WTC11 (cell line): ENCODE measurements around the gene HS1BP3. TPM values are rescaled to one million over a fixed set of nuclear protein-coding genes. Genes with fewer than 3 reads are reported as not detected.

Experiments
- ATAC-seq: fragments of 200-7000 bp; cut with Tn5 transposase; 2 replicates; pipeline ENCODE4 v1.10.0; 2021; ENCODE audit warnings: mild to moderate bottlenecking, moderate library complexity
- CTCF ChIA-PET: fragments of 300-600 bp; sonication (Branson Sonifier 250); formaldehyde crosslinking; loops from one replicate; lab custom pipeline; 2021; ENCODE audit warnings: antibody characterized with exemption; lab: Charles Lee
- POLR2A ChIA-PET: fragments of 350-600 bp; sonication (Branson Sonifier 250); formaldehyde crosslinking; loops from one replicate; lab custom pipeline; 2021; ENCODE audit warnings: antibody characterized with exemption; lab: Charles Lee
- DNase-seq: peaks from one replicate; pipeline ENCODE4 v3.0.0; 2021; ENCODE audit warnings: low spot score
- H3K27ac Mint-ChIP-seq: 2 replicates; pipeline ENCODE4 v1.8.0; 2021; ENCODE audit warnings: mixed read lengths
- H3K27me3 Mint-ChIP-seq: 2 replicates; pipeline ENCODE4 v1.8.0; 2021; ENCODE audit warnings: low read depth, mild to moderate bottlenecking, moderate library complexity, mixed read lengths
- H3K36me3 Mint-ChIP-seq: 2 replicates; pipeline ENCODE4 v1.8.0; 2021; ENCODE audit warnings: mixed read lengths
- H3K4me1 Mint-ChIP-seq: 2 replicates; pipeline ENCODE4 v1.8.0; 2022; ENCODE audit warnings: mixed read lengths
- H3K4me3 Mint-ChIP-seq: 2 replicates; pipeline ENCODE4 v1.8.0; 2021; ENCODE audit warnings: mild to moderate bottlenecking, moderate library complexity, mixed read lengths
- H3K9me3 Mint-ChIP-seq: 2 replicates; pipeline ENCODE4 v1.8.0; 2021; ENCODE audit warnings: mixed read lengths
- ATF1 ChIP-seq: sonication (generic); formaldehyde crosslinking; IDR thresholded peaks from 2 replicates; pipeline ENCODE4 v1.8.1; 2023; ENCODE audit warnings: mild to moderate bottlenecking, moderate library complexity, missing genetic modification reagents
- CREB1 ChIP-seq: sonication (generic); formaldehyde crosslinking; IDR thresholded peaks from 2 replicates; pipeline ENCODE4 v1.8.0; 2023; ENCODE audit warnings: mild to moderate bottlenecking, missing genetic modification reagents
- FOXP1 ChIP-seq: sonication (generic); formaldehyde crosslinking; IDR thresholded peaks from 2 replicates; pipeline ENCODE4 v1.8.0; 2022; ENCODE audit warnings: missing genetic modification reagents, mild to moderate bottlenecking, moderate library complexity, borderline replicate concordance
- GABPB1 ChIP-seq: sonication (generic); formaldehyde crosslinking; IDR thresholded peaks from 2 replicates; pipeline ENCODE4 v1.8.1; 2023; ENCODE audit warnings: mild to moderate bottlenecking, missing genetic modification reagents
- KAT7 ChIP-seq: sonication (generic); formaldehyde crosslinking; IDR thresholded peaks from 2 replicates; pipeline ENCODE4 v1.8.1; 2023; ENCODE audit warnings: missing genetic modification reagents, mild to moderate bottlenecking, borderline replicate concordance
- OVOL2 ChIP-seq: fragments of 250-450 bp; sonication (Bioruptor Pico); IDR thresholded peaks from 2 replicates; pipeline ENCODE4 v1.9.0; 2021; ENCODE audit warnings: mild to moderate bottlenecking, borderline replicate concordance
- PRDM15 ChIP-seq: sonication (generic); formaldehyde crosslinking; IDR thresholded peaks from 2 replicates; pipeline ENCODE4 v1.8.0; 2022; ENCODE audit warnings: missing genetic modification reagents
- SMAD4 ChIP-seq: sonication (generic); formaldehyde crosslinking; IDR thresholded peaks from 2 replicates; pipeline ENCODE4 v1.8.0; 2022; ENCODE audit warnings: mild to moderate bottlenecking, missing genetic modification reagents
- SP1 ChIP-seq: sonication (generic); formaldehyde crosslinking; conservative IDR thresholded peaks from 2 replicates; pipeline ENCODE4 v1.8.1; 2022; ENCODE audit warnings: missing genetic modification reagents
- TCF7 ChIP-seq: sonication (generic); formaldehyde crosslinking; IDR thresholded peaks from 2 replicates; pipeline ENCODE4 v1.8.0; 2022; ENCODE audit warnings: mild to moderate bottlenecking, low read depth, missing genetic modification reagents, moderate library complexity
- ZNF219 ChIP-seq: sonication (generic); formaldehyde crosslinking; IDR thresholded peaks from 2 replicates; pipeline ENCODE4 v1.8.0; 2023; ENCODE audit warnings: missing genetic modification reagents, mild to moderate bottlenecking, borderline replicate concordance
- ZNF263 ChIP-seq: sonication (generic); formaldehyde crosslinking; IDR thresholded peaks from 2 replicates; pipeline ENCODE4 v1.8.1; 2022; ENCODE audit warnings: low read depth, mild to moderate bottlenecking, moderate library complexity, missing genetic modification reagents
- total RNA-seq: library from RNA; stranded (reverse); gene quantifications from 3 replicates; pipeline ENCODE4 v1.2.3, GENCODE V29; 2021

The HS1BP3 gene
- total RNA-seq, 1 experiment from 2014 or later, result 17.9 TPM

GRCh38 chr2:20596973-20597859 lies 53.7 kb downstream of the HS1BP3 start:
- H3K27ac Mint-ChIP-seq, result no peak overlapping the region
- no peaks in the 10 kb centered on the region for H3K27me3 Mint-ChIP-seq
- no peak overlapping the region for H3K4me3 Mint-ChIP-seq
- no peaks in the 10 kb centered on the region for H3K9me3 Mint-ChIP-seq
- ATAC-seq (no peak), DNase-seq (peak; percentile 3)
- no peaks in the 10 kb centered on the region for H3K36me3 Mint-ChIP-seq
- POLR2A ChIA-PET, result interaction anchor here (2.4 kb wide), 1 partner anchor 150 kb away, joined by 10 read pairs; the partner anchor contains the start of gene RHOB
- CTCF ChIA-PET, result interaction anchor here (0.9 to 2.8 kb wide), 6 partner anchors 20 to 155 kb away, joined by 3 to 10 read pairs (median 4); partner anchors contain the start of gene RHOB
- TF ChIP-seq GABPB1 (CRISPR knock-in tag) (peak; percentile 87), CREB1 (CRISPR knock-in tag) (no peak)
- H3K4me1 Mint-ChIP-seq, result peaks cover 18% of the 10 kb centered on the region

- no peaks in the 10 kb centered on the region for H3K27me3 Mint-ChIP-seq
- ChIA-PET POLR2A (interaction anchor here (2.4 kb wide), 1 partner anchor 149 kb away, joined by 10 read pairs; the partner anchor contains the start of gene RHOB), CTCF (interaction anchor here (0.9 to 2.8 kb wide), 5 partner anchors 21 to 154 kb away, joined by 3 to 10 read pairs (median 5); no protein-coding TSS in a partner anchor)
- TF ChIP-seq ATF1 (CRISPR knock-in tag) (no peak), SMAD4 (CRISPR knock-in tag) (no peak), FOXP1 (CRISPR knock-in tag) (no peak), ZNF219 (CRISPR knock-in tag) (no peak)
- peak overlapping the region; percentile 79; the same call in 1 of the 2 replicates for H3K27ac Mint-ChIP-seq
- no peaks in the 10 kb centered on the region for H3K9me3 Mint-ChIP-seq
- ATAC-seq (no peak), DNase-seq (peak; percentile 0)
- peaks cover 18% of the 10 kb centered on the region for H3K4me1 Mint-ChIP-seq
- H3K4me3 Mint-ChIP-seq, result no peak overlapping the region
- no peaks in the 10 kb centered on the region for H3K36me3 Mint-ChIP-seq
Measured at GRCh38 chr2:20596193-20596972, 54.5 kb downstream of the HS1BP3 start.

- H3K4me1 Mint-ChIP-seq, result peaks cover 18% of the 10 kb centered on the region
- H3K27ac Mint-ChIP-seq, result peak overlapping the region; percentile 79; the same call in 1 of the 2 replicates
- CTCF ChIA-PET, result interaction anchor here (0.7 to 2.8 kb wide), 8 partner anchors 22 to 171 kb away, joined by 3 to 10 read pairs (median 4); no protein-coding TSS in a partner anchor
- POLR2A ChIA-PET, result interaction anchor here (2.4 kb wide), 1 partner anchor 149 kb away, joined by 10 read pairs; the partner anchor contains the start of gene RHOB
- ATAC-seq, result peak; percentile 62
- H3K36me3 Mint-ChIP-seq, result no peaks in the 10 kb centered on the region
- TF ChIP-seq SP1 (CRISPR knock-in tag), result no peak
- no peak for TF ChIP-seq ZNF263
- peak; percentile 98 for TF ChIP-seq GABPB1 (CRISPR knock-in tag)
- no peak for TF ChIP-seq TCF7 (CRISPR knock-in tag)
- no peak for TF ChIP-seq FOXP1 (CRISPR knock-in tag)
- TF ChIP-seq KAT7 (CRISPR knock-in tag), result no peak
- TF ChIP-seq PRDM15 (CRISPR knock-in tag), result no peak
- TF ChIP-seq OVOL2 (CRISPR knock-in tag), result no peak
- TF ChIP-seq, all 79 proteins: peak for 1
- Mint-ChIP-seq H3K4me3 (no peak overlapping the region), H3K27me3 (no peaks in the 10 kb centered on the region), H3K9me3 (no peaks in the 10 kb centered on the region)
- peak; percentile 23 for DNase-seq
Measured at GRCh38 chr2:20595439-20596192, 55.3 kb downstream of the HS1BP3 start.
